Mesothelial cell of epicardium (in vitro differentiated cells): Measurements from ENCODE around the gene GPSM3. TPM values are rescaled to one million over a fixed set of nuclear protein-coding genes. Genes with fewer than 3 reads are reported as not detected.

ENCODE experiments used
- DNase-seq, 2 experiments: peaks; one replicate each; pipeline ENCODE4 v3.0.0; 2021; ENCODE audit warnings: low spot score in 2 of 2; ENCODE audit not compliant: unreplicated experiment in 2 of 2
- H3K27ac Mint-ChIP-seq: 2 replicates; pipeline ENCODE4 v1.8.0; 2021; ENCODE audit warnings: mixed read lengths
- H3K27me3 Mint-ChIP-seq: 2 replicates; pipeline ENCODE4 v1.8.0; 2021; ENCODE audit warnings: low read depth, mixed read lengths
- H3K36me3 Mint-ChIP-seq: 2 replicates; pipeline ENCODE4 v1.8.0; 2021; ENCODE audit warnings: mixed read lengths
- H3K4me1 Mint-ChIP-seq: 2 replicates; pipeline ENCODE4 v1.8.0; 2021; ENCODE audit warnings: mixed read lengths
- H3K4me3 Mint-ChIP-seq: 2 replicates; pipeline ENCODE4 v1.8.0; 2021; ENCODE audit warnings: mild to moderate bottlenecking, moderate library complexity, mixed read lengths
- H3K9me3 Mint-ChIP-seq: 2 replicates; pipeline ENCODE4 v1.8.0; 2021; ENCODE audit warnings: mixed read lengths
- CTCF ChIP-seq: fragments of 200-600 bp; sonication (generic); IDR thresholded peaks from one replicate; pipeline ENCODE4 v1.5.0; 2021; ENCODE audit warnings: antibody characterized with exemption; ENCODE audit not compliant: unreplicated experiment
- total RNA-seq: library from RNA; stranded (reverse); gene quantifications from 3 replicates; pipeline ENCODE4 v1.2.1, GENCODE V29; 2021

Gene GPSM3
- total RNA-seq, 1 donor from 2014 or later, result 7.6 TPM

- no peak for TF ChIP-seq CTCF
- peak in 1 of 2 experiments; percentile 61 for DNase-seq
- peaks cover 5% of the 10 kb centered on the region for H3K27me3 Mint-ChIP-seq
- H3K4me1 Mint-ChIP-seq, result peaks cover 42% of the 10 kb centered on the region
- peak overlapping the region; percentile 99 for H3K4me3 Mint-ChIP-seq
- H3K36me3 Mint-ChIP-seq, result peaks cover 10% of the 10 kb centered on the region
- no peaks in the 10 kb centered on the region for H3K9me3 Mint-ChIP-seq
- peak overlapping the region; percentile 99 for H3K27ac Mint-ChIP-seq
Measured at GRCh38 chr6:32152769-32153563, 39.5 kb downstream of the GPSM3 start.

- H3K36me3 Mint-ChIP-seq, result peaks cover 3% of the 10 kb centered on the region
- peak within 1 kb of the TSS; percentile 99 for H3K4me3 Mint-ChIP-seq
- H3K27ac Mint-ChIP-seq, result peak within 1 kb of the TSS; percentile 99
- no peaks in the 10 kb centered on the region for H3K9me3 Mint-ChIP-seq
- H3K27me3 Mint-ChIP-seq, result peaks cover 5% of the 10 kb centered on the region
- no peak for TF ChIP-seq CTCF
- no peak for DNase-seq
- peaks cover 42% of the 10 kb centered on the region for H3K4me1 Mint-ChIP-seq
Measured at GRCh38 chr6:32151863-32152768, 40.3 kb downstream of the GPSM3 start, which contains the start of gene PRRT1. TSS of gene PRRT1 (minus strand) at chr6:32151939. CDS start at chr6:32151827, 112 bp downstream.

- H3K4me3 Mint-ChIP-seq, result peak overlapping the region; percentile 61
- no peak for DNase-seq
- no peak for TF ChIP-seq CTCF
- peaks cover 5% of the 10 kb centered on the region for H3K27me3 Mint-ChIP-seq
- H3K36me3 Mint-ChIP-seq, result peaks cover 3% of the 10 kb centered on the region
- H3K9me3 Mint-ChIP-seq, result no peaks in the 10 kb centered on the region
- peaks cover 48% of the 10 kb centered on the region for H3K4me1 Mint-ChIP-seq
- H3K27ac Mint-ChIP-seq, result peak overlapping the region; percentile 74
Measured at GRCh38 chr6:32151181-32151862, 41.1 kb downstream of the GPSM3 start.

- TF ChIP-seq CTCF, result no peak
- Mint-ChIP-seq H3K27ac (no peak overlapping the region), H3K36me3 (peaks cover 3% of the 10 kb centered on the region), H3K4me1 (peaks cover 48% of the 10 kb centered on the region), H3K9me3 (no peaks in the 10 kb centered on the region), H3K4me3 (peak overlapping the region; percentile 61), H3K27me3 (peaks cover 5% of the 10 kb centered on the region)
- DNase-seq, result no peak
Measured at GRCh38 chr6:32149932-32150870, 42.2 kb downstream of the GPSM3 start.
